Left ventricle myocardium inferior (tissue), 1 donor: ENCODE data around the gene NEURL2. TPM values are rescaled to one million over a fixed set of nuclear protein-coding genes. Genes with fewer than 3 reads are reported as not detected.

Source experiments
- DNase-seq: peaks from one replicate; pipeline ENCODE4 v3.0.0-alpha.2; 2020
- H3K27ac ChIP-seq: fragments of 200-600 bp; replicated peaks from 2 replicates; pipeline ENCODE4 v1.8.0; 2021
- H3K27me3 ChIP-seq: fragments of 200-600 bp; 2 replicates; pipeline ENCODE4 v1.8.0; 2021; ENCODE audit warnings: low read depth
- H3K36me3 ChIP-seq: fragments of 200-600 bp; 2 replicates; pipeline ENCODE4 v1.8.0; 2021
- H3K4me1 ChIP-seq: fragments of 200-600 bp; 2 replicates; pipeline ENCODE4 v1.8.0; 2021
- H3K4me3 ChIP-seq: fragments of 200-600 bp; 2 replicates; pipeline ENCODE4 v1.8.0; 2021; ENCODE audit warnings: mild to moderate bottlenecking, moderate library complexity
- H3K9me3 ChIP-seq: fragments of 200-600 bp; replicated peaks from 2 replicates; pipeline ENCODE4 v1.8.0; 2021
- intact Hi-C: fragments of 100-400 bp; cut with micrococcal nuclease; formaldehyde crosslinking; loops from one replicate; pipeline ENCODE4 v1.11.0; 2022
- total RNA-seq: library from RNA; stranded (reverse); fragmentation: NEBNext Ultra II Directional; extraction: Animal tissue kit (Norgen Biotek cat#: 25700); gene quantifications from one replicate; pipeline ENCODE4 v1.2.1, GENCODE V29; 2021
- TF ChIP-seq, protein P1 (sequence below): fragments of 200-600 bp; IDR thresholded peaks from 2 replicates; pipeline ENCODE4 v1.8.0; 2021; ENCODE audit warnings: antibody characterized with exemption, mild to moderate bottlenecking, borderline replicate concordance
- donor health status: DM: no; HTN: yes; CAD: no; lungs with severe emphysema.

The NEURL2 gene
- total RNA-seq, 1 donor from 2014 or later = 7.6 TPM

- peak overlapping the region; percentile 27 for H3K27ac ChIP-seq
- TF ChIP-seq, protein P1, sequence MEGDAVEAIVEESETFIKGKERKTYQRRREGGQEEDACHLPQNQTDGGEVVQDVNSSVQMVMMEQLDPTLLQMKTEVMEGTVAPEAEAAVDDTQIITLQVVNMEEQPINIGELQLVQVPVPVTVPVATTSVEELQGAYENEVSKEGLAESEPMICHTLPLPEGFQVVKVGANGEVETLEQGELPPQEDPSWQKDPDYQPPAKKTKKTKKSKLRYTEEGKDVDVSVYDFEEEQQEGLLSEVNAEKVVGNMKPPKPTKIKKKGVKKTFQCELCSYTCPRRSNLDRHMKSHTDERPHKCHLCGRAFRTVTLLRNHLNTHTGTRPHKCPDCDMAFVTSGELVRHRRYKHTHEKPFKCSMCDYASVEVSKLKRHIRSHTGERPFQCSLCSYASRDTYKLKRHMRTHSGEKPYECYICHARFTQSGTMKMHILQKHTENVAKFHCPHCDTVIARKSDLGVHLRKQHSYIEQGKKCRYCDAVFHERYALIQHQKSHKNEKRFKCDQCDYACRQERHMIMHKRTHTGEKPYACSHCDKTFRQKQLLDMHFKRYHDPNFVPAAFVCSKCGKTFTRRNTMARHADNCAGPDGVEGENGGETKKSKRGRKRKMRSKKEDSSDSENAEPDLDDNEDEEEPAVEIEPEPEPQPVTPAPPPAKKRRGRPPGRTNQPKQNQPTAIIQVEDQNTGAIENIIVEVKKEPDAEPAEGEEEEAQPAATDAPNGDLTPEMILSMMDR = no peak
- intact Hi-C loops = no loop called here
- peaks cover 34% of the 10 kb centered on the region for H3K4me1 ChIP-seq
- H3K4me3 ChIP-seq = no peak overlapping the region
- no peaks in the 10 kb centered on the region for H3K27me3 ChIP-seq
- no peak for DNase-seq
- H3K9me3 ChIP-seq = no peaks in the 10 kb centered on the region
- H3K36me3 ChIP-seq = peaks cover 54% of the 10 kb centered on the region
Observed at GRCh38 chr20:45851501-45851900, 39.5 kb downstream of the NEURL2 start.

DNA sequence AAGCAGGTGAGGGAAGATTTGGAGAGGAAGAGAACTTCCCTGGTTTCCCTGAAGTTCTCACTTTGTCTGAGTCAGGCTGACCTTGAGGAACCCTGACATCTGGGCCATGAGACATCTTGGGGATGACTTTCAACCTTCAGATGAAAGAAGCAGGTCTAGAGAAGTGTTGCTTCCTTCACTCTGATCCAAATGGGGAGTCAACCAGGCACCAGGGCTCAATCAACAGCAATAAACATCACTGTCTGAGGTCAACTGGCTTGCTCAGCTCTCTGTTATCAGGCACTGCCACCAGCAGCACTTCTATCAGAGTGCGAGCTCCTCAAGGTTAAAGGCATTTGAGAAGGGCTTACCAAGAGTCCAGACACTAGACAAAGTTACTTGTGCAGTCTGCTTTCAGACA is 40.1 kb downstream of the NEURL2 start:
- TF ChIP-seq, protein P1 = no peak
- peaks cover 28% of the 10 kb centered on the region for H3K4me1 ChIP-seq
- peaks cover 57% of the 10 kb centered on the region for H3K36me3 ChIP-seq
- H3K9me3 ChIP-seq = no peaks in the 10 kb centered on the region
- intact Hi-C loops = no loop called here
- H3K27ac ChIP-seq = peak overlapping the region; percentile 27
- no peak for DNase-seq
- H3K4me3 ChIP-seq = no peak overlapping the region
- H3K27me3 ChIP-seq = no peaks in the 10 kb centered on the region

GRCh38 chr20:45850238-45850637 is 40.8 kb downstream of the NEURL2 start:
- Histone ChIP-seq H3K4me1 (peaks cover 21% of the 10 kb centered on the region), H3K27ac (no peak overlapping the region), H3K36me3 (peaks cover 64% of the 10 kb centered on the region), H3K27me3 (no peaks in the 10 kb centered on the region), H3K9me3 (no peaks in the 10 kb centered on the region), H3K4me3 (no peak overlapping the region)
- TF ChIP-seq, protein P1 = no peak
- no peak for DNase-seq
- intact Hi-C loops = no loop called here

- H3K9me3 ChIP-seq = no peaks in the 10 kb centered on the region
- H3K27me3 ChIP-seq = no peaks in the 10 kb centered on the region
- no peak overlapping the region for H3K27ac ChIP-seq
- intact Hi-C loops = no loop called here
- peaks cover 14% of the 10 kb centered on the region for H3K4me1 ChIP-seq
- H3K36me3 ChIP-seq = peaks cover 68% of the 10 kb centered on the region
- DNase-seq = no peak
- H3K4me3 ChIP-seq = no peak overlapping the region
- TF ChIP-seq, protein P1 = no peak
Observed at GRCh38 chr20:45848969-45849582, 41.9 kb downstream of the NEURL2 start.

DNA sequence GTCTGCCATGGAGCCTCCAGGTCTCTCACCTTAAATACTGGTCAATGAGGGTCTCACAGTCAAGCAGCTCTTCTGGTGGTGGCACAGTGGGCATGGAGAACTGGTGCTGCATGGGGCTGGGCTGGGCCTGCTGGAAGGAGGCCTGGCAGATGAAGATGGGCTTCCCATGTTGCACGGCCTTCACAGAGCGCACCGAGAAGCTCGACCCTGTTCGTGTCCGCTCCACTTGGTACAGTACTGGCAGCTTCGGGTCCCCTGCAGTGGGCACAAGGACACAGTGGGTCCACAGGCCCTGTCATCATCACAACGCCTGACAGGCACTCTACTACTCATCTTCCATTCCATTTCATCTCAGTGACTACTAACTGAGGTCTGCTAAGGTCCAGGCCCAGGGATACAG is 42.6 kb downstream of the NEURL2 start:
- H3K4me3 ChIP-seq = no peak overlapping the region
- peaks cover 21% of the 10 kb centered on the region for H3K4me1 ChIP-seq
- no peaks in the 10 kb centered on the region for H3K9me3 ChIP-seq
- intact Hi-C loops = no loop called here
- TF ChIP-seq, protein P1 = no peak
- DNase-seq = no peak
- H3K27ac ChIP-seq = no peak overlapping the region
- H3K27me3 ChIP-seq = no peaks in the 10 kb centered on the region
- H3K36me3 ChIP-seq = peaks cover 69% of the 10 kb centered on the region
